SH-SY5Y (cell line): ENCODE measurements around the gene DNAAF8.

Source experiments
- GATA2 ChIP-seq: IDR thresholded peaks from 2 replicates; pipeline ENCODE4 v1.6.1; 2011; ENCODE audit warnings: mild to moderate bottlenecking, low read depth, low read length
- GATA3 ChIP-seq: IDR thresholded peaks from 2 replicates; pipeline ENCODE4 v1.6.1; 2011; ENCODE audit warnings: low read depth, mild to moderate bottlenecking, low read length, moderate library complexity

DNA sequence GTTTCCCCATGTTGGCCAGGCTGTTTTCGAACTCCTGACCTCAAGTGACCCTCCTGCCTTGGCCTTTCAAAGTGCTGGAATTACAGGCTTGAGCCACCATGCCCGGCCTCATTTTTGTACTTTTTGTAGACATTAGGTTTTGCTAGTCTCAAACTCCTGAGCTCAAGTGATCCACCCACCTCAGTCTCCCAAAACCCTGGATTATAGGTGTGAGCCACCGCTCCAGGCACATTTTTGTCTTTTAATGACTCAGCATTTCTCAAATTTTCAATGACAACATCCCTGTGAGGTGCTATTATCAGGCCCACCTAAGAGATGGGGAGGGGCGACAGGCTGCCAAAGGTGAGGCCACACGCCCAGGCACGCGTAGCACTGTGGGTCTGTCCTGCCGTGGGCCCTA lies 52.7 kb downstream of the DNAAF8 start:
- TF ChIP-seq GATA2 (no peak), GATA3 (no peak)
